ENCODE results near the gene TNKS1BP1.
"Not testable (repeated sequence)": the region's sequence is repeated elsewhere in the genome, so short reads cannot be mapped to it uniquely, and the experiment has no call there.

Gene TNKS1BP1

GRCh38 chr11:57283231-57283990 is 41.3 kb downstream of the TNKS1BP1 start:
- in situ Hi-C loops (cut with MboI; ENCODE audit: low pct_unique_long_range_greater_than_20kb, low sequenced_read_pairs, unreplicated experiment), result no loop called here
- DNase-seq (ENCODE audit: low spot score), result no peak
- TF ChIP-seq CTCF (IDR thresholded peaks at IDR 0.05; ENCODE audit: extremely low read depth, insufficient read depth, missing control alignments), result no peak

- in situ Hi-C loops (cut with MboI; ENCODE audit: low pct_unique_long_range_greater_than_20kb, low sequenced_read_pairs, unreplicated experiment), result not testable (repeated sequence)
These were observed 43.2 kb downstream of the TNKS1BP1 start for GRCh38 chr11:57281546-57281945.

GRCh38 chr11:57279116-57279515 is 45.6 kb downstream of the TNKS1BP1 start:
- in situ Hi-C loops (cut with MboI; ENCODE audit: low pct_unique_long_range_greater_than_20kb, low sequenced_read_pairs, unreplicated experiment), result no loop called here
- DNase-seq (ENCODE audit: low spot score), result no peak
- no peak for TF ChIP-seq CTCF (IDR thresholded peaks at IDR 0.05; ENCODE audit: extremely low read depth, insufficient read depth, missing control alignments)

More at GRCh38 chr11:57281546-57281945, 43.2 kb downstream of the TNKS1BP1 start:
- DNase-seq (ENCODE audit: low spot score), result not testable (repeated sequence)

- DNase-seq (ENCODE audit: low spot score), result no peak
- in situ Hi-C loops (cut with MboI; ENCODE audit: low pct_unique_long_range_greater_than_20kb, low sequenced_read_pairs, unreplicated experiment), result no loop called here
These were observed 46.0 kb downstream of the TNKS1BP1 start for GRCh38 chr11:57278721-57279095.

GRCh38 chr11:57277845-57278720 is 46.7 kb downstream of the TNKS1BP1 start:
- in situ Hi-C loops (cut with MboI; ENCODE audit: low pct_unique_long_range_greater_than_20kb, low sequenced_read_pairs, unreplicated experiment), result no loop called here
- no peak for DNase-seq (ENCODE audit: low spot score)
- TF ChIP-seq CTCF (IDR thresholded peaks at IDR 0.05; ENCODE audit: extremely low read depth, insufficient read depth, missing control alignments), result peak; percentile 87

More at GRCh38 chr11:57278721-57279095, 46.0 kb downstream of the TNKS1BP1 start:
- no peak for TF ChIP-seq CTCF (IDR thresholded peaks at IDR 0.05; ENCODE audit: extremely low read depth, insufficient read depth, missing control alignments)

- no peak for DNase-seq (ENCODE audit: low spot score)
- in situ Hi-C loops (cut with MboI; ENCODE audit: low pct_unique_long_range_greater_than_20kb, low sequenced_read_pairs, unreplicated experiment), result no loop called here
These were observed 47.6 kb downstream of the TNKS1BP1 start for GRCh38 chr11:57276971-57277675.

More at GRCh38 chr11:57276971-57277675, 47.6 kb downstream of the TNKS1BP1 start:
- TF ChIP-seq CTCF (IDR thresholded peaks at IDR 0.05; ENCODE audit: extremely low read depth, insufficient read depth, missing control alignments), result no peak

Data from GM13977 (cell line).